Lung (tissue), 12 donors: ENCODE data around the gene B3GNT3. TPM values are rescaled to one million over a fixed set of nuclear protein-coding genes. Genes with fewer than 3 reads are reported as not detected.

ENCODE experiments used
- ATAC-seq: fragments of 200-7000 bp; cut with Tn5 transposase; one replicate; pipeline ENCODE4 v1.9.1; 2020; ENCODE audit warnings: moderate number of reproducible peaks; ENCODE audit not compliant: insufficient read depth, low FRiP score
- DNase-seq, 3 donors: peaks; one replicate each; pipeline ENCODE4 v3.0.0-alpha.2; 2013 to 2017
- H3K27ac ChIP-seq, 2 donors: one replicate each; pipeline ENCODE4 v1.5.1; 2013; ENCODE audit warnings: mild to moderate bottlenecking in 2 of 2, moderate library complexity in 2 of 2, control low read depth in 1 of 2, inconsistent platforms in 1 of 2, low read depth in 1 of 2, low read length in 1 of 2
- H3K27me3 ChIP-seq, 3 donors: one replicate each; pipeline ENCODE4 v1.5.1; 2013; ENCODE audit warnings: low read length in 2 of 3; ENCODE audit not compliant: control insufficient read depth in 3 of 3, insufficient read depth in 3 of 3
- H3K36me3 ChIP-seq, 4 donors: one replicate each; pipeline ENCODE4 v1.5.1; 2013; ENCODE audit warnings: low read length in 4 of 4, mild to moderate bottlenecking in 1 of 4, moderate library complexity in 1 of 4; ENCODE audit not compliant: control insufficient read depth in 4 of 4, insufficient read depth in 4 of 4
- H3K4me1 ChIP-seq, 5 donors: one replicate each; pipeline ENCODE4 v1.5.1; 2013; ENCODE audit warnings: low read length in 5 of 5, mild to moderate bottlenecking in 2 of 5, moderate library complexity in 1 of 5; ENCODE audit not compliant: control insufficient read depth in 5 of 5, insufficient read depth in 5 of 5
- H3K4me3 ChIP-seq: one replicate; pipeline ENCODE4 v1.5.1; 2013; ENCODE audit warnings: mild to moderate bottlenecking, control low read depth, moderate library complexity
- H3K9ac ChIP-seq, 2 donors: one replicate each; pipeline ENCODE4 v1.5.1; 2013; ENCODE audit warnings: low read length in 2 of 2, control low read depth in 1 of 2; ENCODE audit not compliant: insufficient read depth in 1 of 2
- H3K9me3 ChIP-seq, 4 donors: one replicate each; pipeline ENCODE4 v1.5.1; 2013; ENCODE audit warnings: low read length in 3 of 4, mild to moderate bottlenecking in 1 of 4, moderate library complexity in 1 of 4; ENCODE audit not compliant: control insufficient read depth in 4 of 4, insufficient read depth in 3 of 4
- CTCF ChIP-seq: IDR thresholded peaks from 2 replicates; pipeline ENCODE4 v1.5.1; 2012; ENCODE audit warnings: mild to moderate bottlenecking; ENCODE audit errors: control extremely low read depth, extremely low read depth
- WGBS, 2 donors: extraction: QIAGEN DNeasy Blood & Tissue Kit; methylation state at CpG; one replicate each; pipeline ENCODE4 v1.1.7; 2013; 5-methylcytosine and 5-hydroxymethylcytosine counted together
- polyA plus RNA-seq, 2 donors: library from polyadenylated mRNA; stranded (reverse); fragments of 200-250 nt; gene quantifications; one replicate each; pipeline ENCODE4 v1.2.1, GENCODE V29; 2013
- total RNA-seq, 2 donors: library from RNA; depleted of rRNA in 1 of 2; stranded (reverse); fragments of >200 nt in 1 of 2; gene quantifications; one replicate each; pipeline ENCODE4 v1.2.1, GENCODE V29; 2014 to 2021
- donor health status: control.
- donor health status: control.
- donor health status: Bipolar disorder and iron deficiency.
- donor health status: healthy.
- donor health status: DM: yes; HTN: yes; CAD: no.

B3GNT3 gene
- total and polyA plus RNA-seq, 4 donors = 1.00 to 3.0 (median 2.0) TPM

- Histone ChIP-seq H3K4me1 (peaks cover 0 to 8% (median 0%) of the 10 kb centered on the region in 5 donors), H3K27me3 (no peaks in the 10 kb centered on the region), H3K9me3 (no peaks in the 10 kb centered on the region), H3K4me3 (no peak overlapping the region), H3K9ac (no peak overlapping the region), H3K36me3 (no peaks in the 10 kb centered on the region), H3K27ac (no peak overlapping the region)
- TF ChIP-seq CTCF = no peak
- ATAC-seq (no peak), DNase-seq (no peak)
- WGBS, 2 donors = 90 to 92% methylated on average over 7 of the region's 7 CpGs
Measured at GRCh38 chr19:17752865-17753639, 41.9 kb upstream of the B3GNT3 start.

- H3K9me3 ChIP-seq = no peaks in the 10 kb centered on the region
- ATAC-seq (no peak), DNase-seq (no peak)
- H3K27me3 ChIP-seq = no peaks in the 10 kb centered on the region
- WGBS, 2 donors = 59 to 61% methylated on average over 9 of the region's 9 CpGs
- H3K4me1 ChIP-seq = peaks cover 0 to 8% (median 0%) of the 10 kb centered on the region in 5 donors
- no peak overlapping the region for H3K4me3 ChIP-seq
- no peaks in the 10 kb centered on the region for H3K36me3 ChIP-seq
- no peak overlapping the region for H3K9ac ChIP-seq
- TF ChIP-seq CTCF = no peak
- no peak overlapping the region for H3K27ac ChIP-seq
Measured at GRCh38 chr19:17753976-17754375, 41.0 kb upstream of the B3GNT3 start.

GRCh38 chr19:17754634-17755442 is 40.1 kb upstream of the B3GNT3 start:
- Histone ChIP-seq H3K27ac (no peak overlapping the region), H3K9ac (no peak overlapping the region)
- no peak for TF ChIP-seq CTCF

More at GRCh38 chr19:17754634-17755442, 40.1 kb upstream of the B3GNT3 start:
- Histone ChIP-seq H3K36me3 (no peaks in the 10 kb centered on the region), H3K27me3 (no peaks in the 10 kb centered on the region), H3K4me3 (no peak overlapping the region), H3K4me1 (peaks cover 0 to 6% (median 0%) of the 10 kb centered on the region in 5 donors), H3K9me3 (no peaks in the 10 kb centered on the region)
- ATAC-seq (no peak), DNase-seq (no peak)
- WGBS, 2 donors = 67% methylated on average over 5 of the region's 5 CpGs
